ENCODE data around the gene NDUFS1. TPM values are rescaled to one million over a fixed set of nuclear protein-coding genes. Genes with fewer than 3 reads are reported as not detected.
A peak's percentile ranks its signal among the peaks of the same experiment; 100 is the strongest.

The NDUFS1 gene
- total and polyA plus RNA-seq, 10 of the 15 experiments (the other 5 are each of a cell fraction or from before 2014, with no cell fraction given), result 62.6 to 108 (median 90.4) TPM

GRCh38 chr2:206084870-206085741, 74.1 kb downstream of the NDUFS1 start:
- TF ChIP-seq SIN3A (IDR thresholded peaks at IDR 0.05; ENCODE audit: low read depth, low read length), result 0 out of 2 replicates have a peak, but pooled peaks have one; percentile 12
- no peak; the same call in 1 of the 2 replicates for TF ChIP-seq IKZF1 (conservative IDR thresholded peaks at IDR 0.05)
- TF ChIP-seq EGR1 (IDR thresholded peaks at IDR 0.05; ENCODE audit: borderline replicate concordance in 1 of 2, low read depth in 2 of 2, low read length in 2 of 2), result peak in 1 of 2 experiments; percentile 40; a peak in 1 of 3 replicates
- TF ChIP-seq NR2C1 (IDR thresholded peaks at IDR 0.05), result 0 out of 2 replicates have a peak, but pooled peaks have one; percentile 28
- TF ChIP-seq ASH2L (IDR thresholded peaks at IDR 0.05; ENCODE audit: borderline replicate concordance, low read depth), result 0 out of 2 replicates have a peak, but pooled peaks have one; percentile 16
- TF ChIP-seq MLLT1 (IDR thresholded peaks at IDR 0.05), result no peak
- peak; percentile 30; the same call in 1 of the 2 replicates for TF ChIP-seq NR2F1 (conservative IDR thresholded peaks at IDR 0.05)
- TF ChIP-seq SMARCA5 (IDR thresholded peaks at IDR 0.05), result 0 out of 2 replicates have a peak, but pooled peaks have one; percentile 23
- DNase-seq (ENCODE audit: low read depth, low spot score) (no peak), ATAC-seq (peak; percentile 32), FAIRE-seq (no peak)
- peak overlapping the region; percentile 97 for H3K27ac ChIP-seq (ENCODE audit: control insufficient read depth, insufficient read depth)
- H3K9me3 ChIP-seq (replicated peaks; ENCODE audit: control insufficient read depth, insufficient read depth, low read length), result no peaks in the 10 kb centered on the region
- intact Hi-C loops (cut with micrococcal nuclease; ENCODE audit: unreplicated experiment), result no loop called here
- ChIA-PET RAD21 (ENCODE audit: unreplicated experiment) (no interaction called here), POLR2A (interaction anchor here (0.6 to 1.3 kb wide), 4 partner anchors 11 to 191 kb away, joined by 3 to 4 read pairs (median 4); no protein-coding TSS in a partner anchor), CTCF (interaction anchor here (0.7 to 1.9 kb wide), 5 partner anchors 8 to 97 kb away, joined by 3 to 5 read pairs (median 4); no protein-coding TSS in a partner anchor), SMC1A (ENCODE audit: uncharacterized antibody, unreplicated experiment) (interaction anchor here (0.6 to 3.7 kb wide), 4 partner anchors 12 to 267 kb away, joined by 3 to 20 read pairs (median 4); no protein-coding TSS in a partner anchor)
- peaks cover 13% of the 10 kb centered on the region for H3K4me1 ChIP-seq (ENCODE audit: control insufficient read depth, insufficient read depth, low read length)
- peak overlapping the region; percentile 72 for H2AFZ ChIP-seq (ENCODE audit: control insufficient read depth, low read depth, low read length)
- no peaks in the 10 kb centered on the region for H4K20me1 ChIP-seq (ENCODE audit: control insufficient read depth, insufficient read depth)
- H3K79me2 ChIP-seq (ENCODE audit: control insufficient read depth, insufficient read depth, low read length), result peaks cover 71% of the 10 kb centered on the region
- in situ Hi-C loops (cut with MboI), result no loop called here
- no peaks in the 10 kb centered on the region for H3K36me3 ChIP-seq (ENCODE audit: control insufficient read depth in 2 of 2, insufficient read depth in 2 of 2, low read length in 1 of 2)
- peak overlapping the region; percentile 98 for H3K9ac ChIP-seq (ENCODE audit: control insufficient read depth, insufficient read depth, low read length)
- WGBS (ENCODE audit: insufficient coverage, insufficient replicate concordance, low lambda C conversion rate, missing lambda C conversion rate), result under 1% methylated on average over 54 of the region's 88 CpGs
- BruUV-seq (replicated peaks), result no TSS peak
- H3K4me2 ChIP-seq (ENCODE audit: control insufficient read depth, insufficient read depth), result peak overlapping the region; percentile 89; the same call in 1 of the 2 replicates
- peak overlapping the region; percentile 100 for H3K4me3 ChIP-seq
- no peaks in the 10 kb centered on the region for H3K27me3 ChIP-seq (replicated peaks in 1 of 2; ENCODE audit: control insufficient read depth in 2 of 2, insufficient read depth in 2 of 2, low read length in 1 of 2)

Measured in GM12878 (cell line).